Endometrial microvascular endothelial cells (primary cell): ENCODE data around the gene F10. TPM values are rescaled to one million over a fixed set of nuclear protein-coding genes. Genes with fewer than 3 reads are reported as not detected.
"Not testable (repeated sequence)": the region's sequence is repeated elsewhere in the genome, so short reads cannot be mapped to it uniquely, and the experiment has no call there.

Source experiments
- in situ Hi-C: cut with HindIII; loops from 2 replicates; pipeline ENCODE4 v1.10.0; 2017; ENCODE audit warnings: low sequenced_read_pairs, low pct_unique_long_range_greater_than_20kb; ENCODE audit errors: inconsistent ontology term
- total RNA-seq: library from RNA; depleted of rRNA; stranded (reverse); fragments of >200 nt; gene quantifications from one replicate; pipeline ENCODE4 v1.2.3, GENCODE V29; 2015; ENCODE audit errors: inconsistent ontology term

Gene F10
- total RNA-seq, 1 donor from 2014 or later, result not detected

DNA sequence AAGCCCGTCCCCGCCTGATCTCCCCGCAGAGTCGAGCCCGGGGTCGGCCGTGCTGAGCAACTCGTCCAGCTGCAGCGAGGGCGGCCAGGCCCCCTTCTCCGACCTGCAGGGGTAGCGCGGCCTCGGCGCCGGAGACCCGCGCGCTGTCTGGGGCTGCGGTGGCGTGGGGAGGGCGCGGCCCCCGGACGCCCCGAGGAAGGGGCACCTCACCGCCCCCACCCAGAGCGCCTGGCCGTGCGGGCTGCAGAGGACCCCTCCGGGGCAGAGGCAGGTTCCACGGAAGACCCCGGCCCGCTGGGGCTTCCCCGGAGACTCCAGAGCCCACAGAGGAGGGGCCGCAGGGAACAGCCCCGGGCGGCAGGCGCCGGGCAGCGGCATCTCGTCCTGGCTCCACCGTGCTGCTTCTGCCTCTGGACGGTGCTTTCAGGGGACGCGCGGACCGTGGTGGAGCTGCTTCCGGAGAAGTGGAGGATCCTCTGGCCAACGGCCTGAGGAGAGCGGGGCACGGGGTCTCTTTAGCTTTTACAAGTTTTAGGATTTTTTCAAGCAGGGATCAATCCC lies 25.8 kb upstream of the F10 start:
- in situ Hi-C loops, result no loop called here

DNA sequence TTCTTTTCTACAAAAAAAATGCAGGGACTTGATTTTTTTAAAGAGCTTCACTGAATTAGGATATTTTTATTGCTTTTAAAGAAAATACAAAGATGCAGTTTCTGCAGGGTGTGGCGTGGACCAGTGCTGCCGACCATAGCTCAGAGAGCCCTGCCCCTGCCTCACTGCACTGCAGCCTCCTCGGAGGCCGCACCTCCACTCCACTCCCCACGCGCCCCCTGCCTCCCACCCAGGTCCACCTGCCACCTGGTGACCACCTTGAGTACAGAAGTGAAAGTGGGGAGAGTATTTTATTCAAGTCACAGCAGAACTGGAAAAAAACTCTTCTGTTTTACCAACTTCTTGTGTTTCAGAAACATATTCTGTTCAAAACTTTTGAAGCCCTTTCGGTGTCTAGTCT lies 24.9 kb upstream of the F10 start:
- in situ Hi-C loops, result no loop called here

- in situ Hi-C loops, result no loop called here
These were observed 24.4 kb upstream of the F10 start for GRCh38 chr13:113098162-113098732.

DNA sequence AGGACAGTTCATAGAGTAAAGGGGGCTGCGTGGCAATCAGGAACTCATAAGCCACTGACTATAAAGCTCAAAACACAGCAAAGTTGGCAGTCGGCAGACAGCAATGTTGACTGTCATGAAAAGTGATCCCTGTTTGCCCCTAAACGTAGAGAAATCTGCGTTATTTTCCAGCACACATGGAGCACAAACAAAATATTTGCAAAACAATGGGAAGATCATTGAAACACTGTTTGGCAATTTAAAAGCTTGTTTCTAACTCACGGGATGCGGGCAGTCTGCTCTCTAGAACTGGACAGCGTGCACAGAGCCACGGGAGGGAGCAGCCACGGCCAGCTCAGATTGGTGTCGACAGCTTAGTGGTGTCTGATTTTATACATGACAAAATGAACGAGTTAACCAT lies 23.5 kb upstream of the F10 start:
- in situ Hi-C loops, result no loop called here

GRCh38 chr13:113102302-113102701 lies 20.3 kb upstream of the F10 start:
- in situ Hi-C loops, result not testable (repeated sequence)

GRCh38 chr13:113102727-113103126 lies 19.9 kb upstream of the F10 start:
- in situ Hi-C loops, result no loop called here

DNA sequence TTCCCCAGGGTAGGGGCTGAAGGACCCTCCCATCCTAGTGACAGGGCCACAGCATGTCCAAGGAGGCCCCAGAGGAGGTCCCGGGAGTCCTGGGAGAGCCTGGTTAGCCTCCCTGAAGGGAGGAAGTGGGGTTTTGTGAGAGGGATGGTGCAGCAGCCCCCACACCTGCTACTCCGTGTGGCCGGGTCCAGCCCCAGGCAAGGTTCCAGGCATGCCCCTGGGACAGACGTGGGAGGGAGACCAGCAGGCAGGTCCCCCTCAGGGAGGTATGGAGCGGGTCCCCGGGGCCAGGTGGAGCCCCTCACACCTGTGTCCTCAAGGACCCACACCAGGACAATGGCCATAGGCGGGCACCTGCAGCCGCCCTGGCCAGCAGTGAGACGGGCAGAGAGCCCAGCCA lies 19.0 kb upstream of the F10 start:
- in situ Hi-C loops, result no loop called here

DNA sequence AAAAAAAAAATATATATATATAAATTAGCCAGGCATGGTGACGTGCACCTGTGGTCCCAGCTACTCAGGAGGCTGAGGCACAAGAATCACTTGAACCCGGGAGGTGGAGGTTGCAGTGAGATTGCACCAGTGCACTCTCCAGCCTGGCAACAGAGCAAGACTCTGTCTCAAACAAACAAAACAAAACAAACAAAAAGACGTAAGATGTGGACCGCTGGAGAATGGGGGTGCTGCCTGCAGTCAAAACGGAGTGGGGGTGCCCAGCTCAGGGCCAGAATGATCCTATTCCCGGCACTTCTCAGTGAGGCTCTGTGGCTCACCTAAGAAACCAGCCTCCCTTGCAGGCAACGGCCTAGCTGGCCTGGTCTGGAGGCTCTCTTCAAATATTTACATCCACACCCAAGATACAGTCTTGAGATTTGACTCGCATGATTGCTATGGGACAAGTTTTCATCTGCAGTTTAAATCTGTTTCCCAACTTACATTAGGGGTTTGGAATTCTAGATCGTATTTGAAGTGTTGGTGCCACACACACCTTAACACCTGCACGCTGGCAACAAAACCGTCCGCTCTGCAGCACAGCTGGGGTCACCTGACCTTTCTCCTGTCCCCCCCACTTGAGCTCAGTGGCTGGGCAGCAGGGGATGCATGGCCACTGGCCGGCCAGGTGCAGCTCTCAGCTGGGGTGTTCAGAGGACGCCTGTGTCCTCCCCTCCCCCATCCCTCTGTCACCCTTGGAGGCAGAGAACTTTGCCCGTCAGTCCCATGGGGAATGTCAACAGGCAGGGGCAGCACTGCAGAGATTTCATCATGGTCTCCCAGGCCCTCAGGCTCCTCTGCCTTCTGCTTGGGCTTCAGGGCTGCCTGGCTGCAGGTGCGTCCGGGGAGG lies 17.3 kb upstream of the F10 start, which contains the start of gene F7:
Gene F7 (plus strand): TSS at position 760 of the 889 bp plus-strand sequence. CDS start 51 bp downstream, at position 811.
- in situ Hi-C loops, result no loop called here

DNA sequence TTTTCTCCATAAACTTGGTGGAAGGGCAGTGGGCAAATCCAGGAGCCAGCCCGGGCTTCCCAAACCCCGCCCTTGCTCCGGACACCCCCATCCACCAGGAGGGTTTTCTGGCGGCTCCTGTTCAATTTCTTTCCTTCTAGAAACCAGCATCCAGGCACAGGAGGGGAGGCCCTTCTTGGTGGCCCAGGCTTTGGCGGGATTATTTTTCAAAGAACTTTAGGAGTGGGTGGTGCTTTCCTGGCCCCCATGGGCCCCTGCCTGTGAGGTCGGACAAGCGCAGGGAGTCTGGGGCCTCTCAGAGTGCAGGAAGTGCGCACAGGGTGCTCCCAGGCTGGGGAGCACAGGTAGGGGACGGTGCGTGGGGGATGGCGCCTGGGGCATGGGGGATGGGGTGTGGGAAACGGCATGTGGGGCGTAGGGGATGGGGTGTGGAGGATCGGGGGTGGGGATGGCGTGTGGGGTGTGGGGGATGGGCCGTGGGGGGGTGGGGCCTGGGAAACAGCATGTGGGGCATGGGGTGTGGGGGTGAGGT lies 16.6 kb upstream of the F10 start:
- in situ Hi-C loops, result no loop called here

- in situ Hi-C loops, result no loop called here
These were observed 15.8 kb upstream of the F10 start for GRCh38 chr13:113106711-113107351.

GRCh38 chr13:113108521-113108920 lies 14.1 kb upstream of the F10 start:
- in situ Hi-C loops, result not testable (repeated sequence)

DNA sequence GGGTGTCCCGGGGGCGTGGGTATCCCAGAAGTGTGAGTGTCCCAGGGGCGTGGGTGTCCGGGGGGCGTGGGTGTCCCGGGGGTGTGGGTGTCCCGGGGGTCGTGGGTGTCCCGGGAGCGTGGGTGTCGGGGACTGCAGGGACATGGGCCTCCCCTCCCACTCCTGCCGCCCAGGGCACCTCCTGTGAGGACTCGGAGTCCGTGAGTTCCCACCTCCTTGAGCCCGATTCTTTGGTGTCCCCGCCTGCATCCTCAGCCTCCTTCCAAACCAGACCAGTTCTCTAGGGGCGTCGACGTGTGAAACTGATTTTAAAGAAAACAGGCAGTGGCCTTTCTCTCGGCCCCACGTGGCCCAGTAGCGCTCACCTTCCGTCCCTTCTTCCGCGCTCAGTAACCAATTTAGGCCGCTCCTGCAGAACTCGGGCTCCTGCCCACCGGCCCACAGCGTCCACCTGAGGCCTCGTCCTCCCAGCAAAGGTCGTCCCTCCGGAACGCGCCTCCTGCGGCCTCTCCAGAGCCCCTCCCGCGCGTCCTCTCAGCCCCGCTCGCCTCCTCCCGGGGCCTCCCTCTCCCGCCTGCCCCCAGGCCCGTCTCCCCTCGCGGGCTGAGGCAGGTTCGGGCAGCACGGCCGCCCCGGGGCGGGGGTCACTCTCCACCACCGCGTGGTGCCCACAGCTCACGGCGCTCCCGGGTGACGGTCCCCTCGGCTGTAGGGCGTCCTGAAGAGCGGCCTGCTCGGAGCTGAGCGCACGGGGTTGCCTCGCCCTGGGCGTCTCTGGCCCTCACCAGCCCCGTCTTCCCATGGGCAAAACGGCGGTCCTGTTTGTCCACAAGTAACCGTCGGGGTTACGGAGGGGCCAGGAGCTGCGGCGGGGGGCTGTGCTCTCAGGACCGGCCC lies 13.2 kb upstream of the F10 start:
- in situ Hi-C loops, result no loop called here

- in situ Hi-C loops, result no loop called here
These were observed 12.3 kb upstream of the F10 start for GRCh38 chr13:113110048-113110851.

DNA sequence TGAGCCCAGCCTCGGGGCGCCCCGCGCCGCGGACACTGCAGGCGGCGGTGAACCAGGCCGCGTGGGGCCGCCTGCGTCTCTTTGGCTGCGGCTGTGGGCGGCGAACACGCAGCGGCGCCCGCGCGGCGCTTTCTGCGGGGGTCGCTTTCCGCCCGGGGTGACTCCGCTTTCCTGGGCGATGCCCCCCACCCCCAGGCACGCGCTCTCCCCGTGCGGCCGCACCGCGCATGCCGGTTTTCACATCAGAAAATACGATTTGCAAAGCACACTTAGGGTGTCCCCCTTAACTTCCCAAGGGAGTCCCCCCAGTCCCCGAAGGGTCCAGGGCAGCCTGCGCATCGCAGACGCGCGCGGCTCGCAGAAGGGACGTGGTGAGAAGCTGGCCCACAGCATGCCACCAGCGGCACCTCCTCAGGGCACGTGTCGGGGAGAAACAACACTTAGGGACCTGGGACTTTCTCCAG lies 11.7 kb upstream of the F10 start:
- in situ Hi-C loops, result no loop called here

GRCh38 chr13:113111821-113112220 lies 10.8 kb upstream of the F10 start:
- in situ Hi-C loops, result not testable (repeated sequence)

GRCh38 chr13:113112475-113112874 lies 10.1 kb upstream of the F10 start:
- in situ Hi-C loops, result not testable (repeated sequence)
